Raji (cell line): Measurements from ENCODE around the gene NUBPL.

Source experiments
- POLR2A ChIP-seq: IDR thresholded peaks from 2 replicates; pipeline ENCODE4 v1.6.1; 2011; ENCODE audit warnings: low read depth, low read length, control low read depth; ENCODE audit not compliant: insufficient read depth

The NUBPL gene

DNA sequence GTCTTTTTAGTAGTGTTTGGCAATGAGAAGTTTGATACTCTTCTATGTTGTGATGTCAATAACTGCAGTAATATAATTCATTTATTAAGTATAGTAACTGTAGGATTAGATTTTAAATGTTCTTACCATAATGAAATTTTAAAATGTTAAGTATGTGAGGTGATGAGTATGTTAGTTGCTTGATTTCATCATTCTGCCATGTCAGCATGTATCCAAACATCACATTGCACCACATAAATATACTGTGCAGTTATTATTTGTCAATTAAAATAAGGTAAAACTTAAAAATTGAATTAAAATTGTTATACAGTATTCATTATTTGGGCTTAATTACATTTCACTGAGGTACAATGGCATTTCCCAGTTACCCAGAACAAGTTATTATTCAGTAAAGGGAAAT is 138.6 kb downstream of the NUBPL start:
- TF ChIP-seq POLR2A = no peak

DNA sequence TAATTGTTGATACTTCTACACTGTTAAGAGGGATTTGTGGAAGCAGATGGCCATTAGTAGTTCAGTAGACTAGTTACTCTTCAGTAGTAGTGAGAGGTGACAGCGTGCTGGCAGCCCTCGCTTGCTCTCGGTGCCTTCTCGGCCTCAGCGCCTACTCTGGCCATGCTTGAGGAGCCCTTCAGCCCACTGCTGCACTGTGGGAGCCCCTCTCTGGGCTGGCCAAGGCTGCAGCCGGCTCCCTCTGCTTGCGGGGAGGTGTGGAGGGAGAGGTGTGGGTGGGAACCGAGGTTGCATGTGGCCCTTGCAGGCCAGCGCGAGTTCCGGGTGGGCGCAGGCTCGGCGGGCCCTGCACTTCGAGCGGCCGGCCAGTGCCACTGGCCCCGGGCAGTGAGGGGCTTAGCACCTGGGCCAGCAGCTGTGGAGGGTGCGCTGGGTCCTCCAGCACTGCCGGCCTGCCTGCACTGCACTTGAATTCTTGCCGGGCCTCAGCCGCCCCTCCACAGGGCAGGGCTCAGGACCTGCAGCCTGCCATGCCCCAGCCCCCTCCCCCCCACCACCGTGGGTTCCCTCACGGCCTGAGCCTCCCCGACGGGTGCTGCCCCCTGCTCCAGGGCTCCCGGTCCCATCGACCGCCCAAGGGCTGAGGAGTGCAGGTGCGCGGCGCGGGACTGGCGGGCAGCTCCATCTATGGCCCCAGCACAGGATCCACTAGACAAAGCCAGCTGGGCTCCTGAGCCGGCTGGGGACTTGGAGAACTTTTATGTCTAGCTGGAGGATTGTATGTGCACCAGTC is 139.3 kb downstream of the NUBPL start:
- no peak for TF ChIP-seq POLR2A

DNA sequence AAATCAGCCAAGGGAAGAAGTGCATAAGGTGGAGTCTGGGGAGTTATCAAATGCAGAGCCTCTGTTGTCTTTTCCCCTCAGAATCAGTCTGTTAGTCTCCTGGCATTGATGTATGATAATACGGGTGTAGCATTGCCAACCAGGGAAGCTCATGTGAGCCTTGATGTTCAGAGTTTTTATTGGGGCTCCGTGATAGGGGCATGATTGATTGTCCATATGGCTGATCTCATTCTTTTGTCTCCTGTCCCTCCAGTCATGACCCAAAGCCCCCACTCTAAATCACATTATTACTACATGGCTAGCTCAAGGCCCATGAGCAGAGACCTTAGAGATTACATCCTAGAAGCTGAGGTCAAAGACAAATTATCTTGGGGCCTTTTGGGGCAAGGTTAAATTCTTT is 140.9 kb downstream of the NUBPL start:
- TF ChIP-seq POLR2A = no peak

DNA sequence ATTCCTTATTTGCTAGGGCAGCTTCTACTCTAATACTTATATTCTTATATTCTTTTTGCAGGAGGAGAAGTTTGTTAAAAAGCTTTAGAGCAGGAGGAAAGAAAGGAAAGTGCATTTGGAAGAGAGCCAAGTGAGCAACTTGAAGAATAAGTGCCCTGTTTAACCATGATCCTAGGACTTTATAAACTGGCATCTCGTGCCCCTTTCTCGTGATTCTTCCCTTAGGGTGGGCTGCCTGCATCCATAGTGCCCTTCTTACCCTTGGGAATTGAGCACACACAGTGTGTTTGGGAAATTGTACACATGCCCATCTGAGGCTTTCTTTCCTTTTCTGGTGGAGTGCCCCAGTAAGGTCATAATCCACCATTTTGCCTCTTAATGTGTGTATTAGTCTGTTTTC is 141.9 kb downstream of the NUBPL start:
- TF ChIP-seq POLR2A = no peak

DNA sequence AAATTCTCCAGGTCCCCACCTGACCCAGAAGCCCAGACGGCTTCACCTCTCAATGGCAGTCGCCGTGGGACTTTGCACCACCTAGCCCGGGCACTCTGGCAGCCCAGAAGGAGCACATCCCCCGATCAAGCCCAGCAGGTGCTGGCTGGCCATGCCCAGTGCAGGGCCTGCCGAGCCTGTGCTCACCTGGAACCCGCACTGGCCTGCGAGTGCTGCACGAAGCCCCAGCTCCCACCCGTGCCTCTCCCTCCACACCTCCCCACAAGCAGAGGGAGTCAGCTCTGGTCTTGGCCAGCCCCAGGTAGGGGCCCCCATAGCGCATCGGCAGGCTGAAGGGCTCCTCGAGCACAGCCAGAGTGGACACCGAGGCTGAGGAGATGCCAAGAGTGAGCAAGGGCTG is 144.5 kb downstream of the NUBPL start:
- TF ChIP-seq POLR2A = no peak

DNA sequence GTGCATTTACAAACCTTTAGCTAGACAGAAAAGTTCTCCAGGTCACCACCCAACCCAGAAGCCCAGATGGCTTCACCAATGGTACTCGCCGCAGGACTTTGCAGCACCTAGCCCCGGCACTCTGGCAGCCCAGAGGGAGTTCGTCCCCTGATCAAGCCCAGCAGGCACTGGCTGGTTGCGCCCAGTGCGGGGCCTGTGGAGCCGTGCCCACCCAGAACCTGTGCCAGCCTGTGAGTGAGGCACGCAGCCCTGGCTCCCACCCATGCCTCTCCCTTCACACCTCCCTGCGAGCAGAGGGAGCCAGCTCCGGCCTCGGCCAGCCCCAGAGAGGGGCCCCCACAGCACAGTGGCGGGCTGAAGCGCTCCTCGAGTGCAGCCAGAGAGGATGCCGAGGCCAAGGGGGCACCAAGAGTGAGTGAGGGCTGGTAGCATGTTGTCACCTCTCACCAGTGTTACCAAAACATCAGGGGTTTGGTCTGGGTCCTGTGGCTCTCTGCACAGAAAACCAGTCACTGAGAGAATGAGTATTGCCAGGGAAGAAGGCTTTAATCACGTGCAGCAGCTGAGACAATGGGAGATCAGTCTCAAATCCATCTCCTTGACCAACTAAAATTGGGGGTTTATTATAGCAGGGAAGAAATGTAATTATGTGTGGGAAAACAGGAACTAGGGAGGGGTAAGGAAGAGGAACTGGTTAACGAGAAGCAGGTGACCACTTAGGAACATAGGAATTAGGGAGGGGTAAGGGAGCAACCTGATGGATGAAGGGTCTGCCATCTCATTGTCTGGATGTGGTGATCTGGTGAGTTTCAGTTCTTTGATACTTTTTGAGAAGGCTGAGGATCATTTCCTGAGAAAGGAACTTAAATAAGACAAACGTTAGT is 151.3 kb downstream of the NUBPL start:
- no peak for TF ChIP-seq POLR2A

DNA sequence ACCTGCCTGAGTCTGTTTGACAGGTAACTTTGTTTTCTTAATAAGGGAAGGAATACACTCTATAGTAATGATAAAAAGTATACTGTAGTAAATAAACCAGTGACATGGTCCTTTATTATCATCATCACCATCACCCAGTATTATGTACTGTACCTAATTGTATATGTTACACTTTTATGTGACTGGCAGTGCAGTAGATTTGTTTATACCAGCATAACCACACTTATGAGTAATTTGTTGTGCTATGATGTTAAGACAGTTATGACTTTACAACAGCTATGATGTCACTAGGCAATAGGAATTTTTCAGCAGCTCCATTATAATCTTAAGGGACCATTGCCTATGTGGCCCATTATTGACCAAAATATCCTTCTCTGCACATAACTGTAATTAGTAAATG is 155.0 kb downstream of the NUBPL start:
- TF ChIP-seq POLR2A = no peak

DNA sequence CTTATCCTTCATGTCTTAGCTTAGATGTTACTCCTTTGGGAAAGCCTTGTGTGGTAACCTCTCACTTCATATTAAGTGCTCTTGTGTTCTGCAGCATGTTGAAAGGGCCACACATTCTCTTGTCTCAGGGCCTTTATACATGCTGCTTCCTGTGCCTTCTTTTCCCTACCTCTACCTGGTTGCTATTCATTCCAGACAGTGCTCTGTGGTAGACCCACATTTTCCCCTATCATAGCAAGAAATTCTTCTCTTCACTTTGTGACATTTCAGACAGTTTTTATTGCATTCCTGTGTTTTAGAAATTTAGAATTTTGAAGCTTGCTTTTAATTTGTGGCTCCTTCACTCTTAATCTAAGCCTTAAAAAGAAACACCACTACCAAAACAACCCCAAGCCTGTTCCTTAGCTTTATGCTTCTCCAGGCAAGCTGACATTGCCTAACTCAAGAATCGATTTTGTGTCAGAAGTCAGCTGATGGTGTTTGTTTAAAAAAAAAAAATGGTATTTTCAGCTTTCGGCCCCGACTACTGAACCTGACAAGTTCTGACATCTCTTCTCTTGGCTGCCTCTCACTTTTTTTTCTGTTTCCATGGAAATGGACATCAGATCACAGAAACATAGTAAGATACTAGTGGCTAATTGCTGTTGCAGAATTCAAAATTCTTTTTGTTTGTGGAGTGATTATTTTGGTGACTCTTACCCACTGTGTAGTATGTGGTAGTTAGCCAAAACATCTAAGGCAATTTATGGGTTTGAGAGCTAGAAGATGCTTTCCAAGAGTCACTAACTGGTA is 156.3 kb downstream of the NUBPL start:
- no peak for TF ChIP-seq POLR2A

DNA sequence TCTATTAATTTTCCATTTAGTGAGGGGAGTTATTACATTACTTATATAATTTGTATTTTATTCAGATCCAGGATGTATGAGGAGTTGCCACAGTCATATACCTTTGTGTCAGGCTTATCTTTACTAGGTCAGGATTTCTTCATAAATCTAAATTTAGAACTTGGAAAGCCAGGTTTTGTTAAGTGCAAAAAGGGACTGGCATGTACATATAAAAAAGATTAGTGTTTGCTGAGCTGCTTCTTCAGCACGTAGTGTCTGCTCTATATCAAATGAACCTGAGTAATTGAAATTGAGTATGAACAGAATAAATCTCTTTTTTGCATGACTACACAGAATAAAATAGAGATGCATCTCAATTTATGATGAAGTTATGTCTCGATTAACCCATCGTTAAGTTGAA is 157.4 kb downstream of the NUBPL start:
- no peak for TF ChIP-seq POLR2A

DNA sequence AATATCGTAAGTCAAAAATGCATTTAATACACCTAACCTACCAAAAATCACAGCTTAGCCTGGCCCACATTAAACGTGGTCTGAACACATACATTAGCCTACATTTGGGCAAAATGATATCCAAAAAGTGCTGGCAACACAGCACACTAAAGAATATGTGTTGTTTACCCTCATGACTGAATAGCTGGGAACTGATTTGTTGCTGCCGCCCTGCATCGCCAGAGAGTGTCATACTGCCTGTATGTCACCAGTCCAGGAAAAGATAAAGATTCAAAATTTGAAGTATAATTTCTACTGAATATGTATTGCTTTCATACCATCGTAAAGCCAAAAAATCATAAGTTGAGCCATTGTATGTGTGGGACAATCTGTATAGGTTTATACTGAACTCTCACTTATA is 157.8 kb downstream of the NUBPL start:
- TF ChIP-seq POLR2A = no peak

DNA sequence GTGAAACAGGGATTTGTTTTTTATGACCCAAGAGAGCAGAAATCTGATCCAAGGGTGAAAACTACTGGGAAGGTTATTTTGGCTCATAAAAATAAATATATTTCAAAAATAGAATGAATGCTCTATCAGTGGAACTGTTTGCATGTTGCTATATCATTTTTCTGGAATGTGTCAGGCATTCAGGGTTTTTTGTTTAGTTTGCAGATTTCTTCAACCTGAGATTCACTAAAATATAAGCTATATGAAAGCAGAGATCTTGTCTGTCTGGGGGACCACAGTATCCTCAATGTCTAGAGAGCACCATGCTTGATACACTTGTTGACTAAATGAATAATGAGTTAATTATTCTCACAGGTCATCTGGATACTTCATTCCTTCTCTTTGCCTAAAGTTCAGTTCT is 165.1 kb downstream of the NUBPL start:
- TF ChIP-seq POLR2A = no peak

DNA sequence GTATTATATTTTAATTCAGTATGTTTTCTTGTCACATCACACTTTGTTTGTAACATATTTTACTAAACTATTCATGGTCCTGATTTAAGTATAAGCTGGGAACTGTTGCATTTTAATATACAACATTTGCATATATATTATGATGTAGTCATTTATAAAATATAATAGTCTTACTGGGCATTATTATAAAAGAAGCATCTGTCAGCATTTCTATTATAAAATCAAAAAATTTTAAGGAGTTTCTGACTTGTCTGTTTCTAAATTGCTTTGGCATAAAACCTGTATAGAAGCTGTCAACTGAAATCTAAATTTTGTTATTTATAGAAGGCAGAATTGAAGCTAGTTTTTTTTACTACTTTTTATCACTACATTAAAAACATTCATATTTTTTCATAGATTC is 166.6 kb downstream of the NUBPL start:
- no peak for TF ChIP-seq POLR2A

DNA sequence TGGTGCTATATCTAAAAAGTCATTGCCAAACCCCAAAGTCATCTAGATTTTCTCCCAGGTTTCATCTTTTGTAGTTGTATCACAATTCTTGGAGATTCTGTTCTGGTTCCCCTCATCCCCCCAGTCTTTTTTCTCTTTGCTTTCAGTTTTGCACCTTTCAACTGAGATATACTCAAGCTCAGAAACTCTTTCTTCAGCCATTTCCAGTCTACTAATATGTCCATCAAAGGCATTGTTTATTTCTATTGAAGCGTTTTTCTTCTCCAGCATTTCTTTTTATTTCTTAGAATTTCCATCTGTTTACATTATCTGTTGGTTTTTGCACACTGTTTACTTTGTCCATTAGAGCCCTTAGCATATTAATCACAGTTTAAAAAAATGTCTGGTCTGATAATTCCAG is 179.5 kb downstream of the NUBPL start:
- no peak for TF ChIP-seq POLR2A

DNA sequence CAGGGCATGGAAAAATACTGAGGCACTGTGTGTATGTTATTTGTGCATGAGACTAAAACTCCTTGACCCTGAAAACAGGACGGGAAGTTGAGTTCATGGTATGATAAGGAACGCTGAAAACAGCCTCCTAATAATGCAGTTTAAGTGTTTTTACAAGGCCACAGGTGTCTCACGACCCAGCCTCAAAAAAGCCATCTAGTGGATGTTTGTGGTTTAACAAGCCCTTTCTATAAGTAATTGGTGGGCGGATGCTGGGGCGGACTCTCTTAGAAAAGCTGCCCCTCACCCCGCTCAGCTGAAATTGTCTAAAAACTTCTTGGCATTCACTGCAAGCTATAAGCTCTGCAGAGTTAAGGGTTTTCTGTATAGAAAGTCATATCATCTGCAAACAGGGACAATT is 184.5 kb downstream of the NUBPL start:
- no peak for TF ChIP-seq POLR2A

DNA sequence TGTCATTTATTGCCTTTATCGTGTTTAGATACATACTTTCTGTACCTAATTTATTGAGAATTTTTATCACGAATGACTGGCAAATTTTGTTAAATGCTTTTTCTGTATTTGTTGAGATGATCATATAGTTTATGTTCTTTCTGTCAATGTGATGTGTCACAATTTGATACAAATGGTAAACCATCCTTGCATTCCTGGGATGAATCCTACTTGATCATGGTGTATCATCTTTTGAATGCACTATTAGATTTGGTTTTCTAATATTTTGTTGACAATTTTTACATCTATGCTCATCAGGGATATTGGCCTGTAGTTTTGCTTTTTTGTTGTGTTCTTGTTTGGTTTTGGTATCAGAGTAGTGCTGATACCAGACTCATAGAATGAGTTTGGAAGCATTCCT is 185.1 kb downstream of the NUBPL start:
- no peak for TF ChIP-seq POLR2A
